Karpas-422 (cell line): ENCODE data around the gene TNFRSF1A. TPM values are rescaled to one million over a fixed set of nuclear protein-coding genes. Genes with fewer than 3 reads are reported as not detected.

Experiments used
- DNase-seq: peaks from one replicate; pipeline ENCODE4 v3.0.0-alpha.2; 2015
- H2AFZ ChIP-seq: fragments of 200-600 bp; sonication (generic); 2 replicates; pipeline ENCODE4 v1.6.1; 2014; ENCODE audit warnings: antibody characterized with exemption, low read length, mixed read lengths
- H3K27ac ChIP-seq: fragments of 200-600 bp; sonication (generic); 2 replicates; pipeline ENCODE4 v1.5.1; 2014; ENCODE audit warnings: mild to moderate bottlenecking, low read length, moderate library complexity
- H3K27me3 ChIP-seq: fragments of 200-600 bp; sonication (generic); 2 replicates; pipeline ENCODE4 v1.6.1; 2014; ENCODE audit warnings: low read length, mixed read lengths
- H3K36me3 ChIP-seq: fragments of 200-600 bp; sonication (generic); 2 replicates; pipeline ENCODE4 v1.6.1; 2014; ENCODE audit warnings: low read length, mixed read lengths; ENCODE audit not compliant: insufficient read depth
- H3K4me1 ChIP-seq: fragments of 200-600 bp; sonication (generic); 2 replicates; pipeline ENCODE4 v1.6.1; 2014; ENCODE audit warnings: mild to moderate bottlenecking, low read length, mixed read lengths
- H3K4me2 ChIP-seq: fragments of 200-600 bp; sonication (generic); 2 replicates; pipeline ENCODE4 v1.6.1; 2014; ENCODE audit warnings: low read length, low read depth, mild to moderate bottlenecking; ENCODE audit not compliant: poor library complexity, severe bottlenecking
- H3K4me3 ChIP-seq: fragments of 200-600 bp; sonication (generic); 2 replicates; pipeline ENCODE4 v1.5.1; 2014; ENCODE audit warnings: mild to moderate bottlenecking, antibody characterized with exemption, low read length, mixed read lengths
- H3K79me2 ChIP-seq: fragments of 200-600 bp; sonication (generic); 2 replicates; pipeline ENCODE4 v1.6.1; 2014; ENCODE audit warnings: mild to moderate bottlenecking, low read length, mixed read lengths
- H3K9ac ChIP-seq: fragments of 200-600 bp; sonication (generic); 2 replicates; pipeline ENCODE4 v1.6.0; 2014; ENCODE audit warnings: low read length
- H3K9me2 ChIP-seq: fragments of 200-600 bp; sonication (generic), shearing (Covaris generic); replicated peaks from 2 replicates; pipeline ENCODE4 v1.6.0; 2014; ENCODE audit warnings: mild to moderate bottlenecking, low read length, moderate library complexity; ENCODE audit not compliant: insufficient read depth
- H3K9me3 ChIP-seq: fragments of 300-700, 200-600 bp; sonication (generic); 2 replicates; pipeline ENCODE4 v1.6.1; 2014; ENCODE audit warnings: low read length, mixed read lengths
- H4K20me1 ChIP-seq: fragments of 200-600 bp; sonication (generic); 2 replicates; pipeline ENCODE4 v1.6.1; 2014; ENCODE audit warnings: mild to moderate bottlenecking, antibody characterized with exemption, low read length, low read depth; ENCODE audit not compliant: insufficient read depth
- total RNA-seq: library from RNA; depleted of rRNA; stranded (reverse); fragments of >200 nt; shearing (Covaris generic); gene quantifications from 2 replicates; pipeline ENCODE4 v1.2.3, GENCODE V29; 2014; ENCODE audit warnings: low replicate concordance

TNFRSF1A gene
- total RNA-seq, 1 experiment from 2014 or later, result not detected

- Histone ChIP-seq H3K27me3 (no peaks in the 10 kb centered on the region), H3K9me2 (no peaks in the 10 kb centered on the region), H2AFZ (no peak overlapping the region), H3K9ac (no peak overlapping the region), H3K27ac (no peak overlapping the region), H3K79me2 (no peaks in the 10 kb centered on the region), H3K4me1 (peaks cover 6% of the 10 kb centered on the region), H4K20me1 (no peaks in the 10 kb centered on the region), H3K4me2 (no peak overlapping the region), H3K4me3 (no peak overlapping the region), H3K36me3 (no peaks in the 10 kb centered on the region), H3K9me3 (no peaks in the 10 kb centered on the region)
- no peak for DNase-seq
Observed at GRCh38 chr12:6363010-6363329, 21.1 kb upstream of the TNFRSF1A start.

- H3K4me2 ChIP-seq, result no peak overlapping the region
Observed at GRCh38 chr12:6362403-6362802, 20.5 kb upstream of the TNFRSF1A start.

GRCh38 chr12:6361834-6362233 lies 20.0 kb upstream of the TNFRSF1A start:
- Histone ChIP-seq H3K4me3 (no peak overlapping the region), H4K20me1 (no peaks in the 10 kb centered on the region), H3K27ac (no peak overlapping the region), H3K79me2 (no peaks in the 10 kb centered on the region), H2AFZ (no peak overlapping the region), H3K36me3 (no peaks in the 10 kb centered on the region), H3K9ac (no peak overlapping the region), H3K9me2 (no peaks in the 10 kb centered on the region), H3K27me3 (no peaks in the 10 kb centered on the region), H3K4me2 (no peak overlapping the region), H3K9me3 (no peaks in the 10 kb centered on the region), H3K4me1 (peaks cover 3% of the 10 kb centered on the region; the same call in 1 of the 2 replicates)
- DNase-seq, result no peak

More at GRCh38 chr12:6362403-6362802, 20.5 kb upstream of the TNFRSF1A start:
- H3K4me3 ChIP-seq, result no peak overlapping the region
- no peak for DNase-seq
- H3K36me3 ChIP-seq, result no peaks in the 10 kb centered on the region
- peaks cover 3% of the 10 kb centered on the region; the same call in 1 of the 2 replicates for H3K4me1 ChIP-seq
- no peaks in the 10 kb centered on the region for H4K20me1 ChIP-seq
- no peak overlapping the region for H3K27ac ChIP-seq
- no peak overlapping the region for H2AFZ ChIP-seq
- no peaks in the 10 kb centered on the region for H3K27me3 ChIP-seq
- H3K79me2 ChIP-seq, result no peaks in the 10 kb centered on the region
- no peaks in the 10 kb centered on the region for H3K9me2 ChIP-seq
- no peaks in the 10 kb centered on the region for H3K9me3 ChIP-seq
- no peak overlapping the region for H3K9ac ChIP-seq

- no peaks in the 10 kb centered on the region for H4K20me1 ChIP-seq
- no peak overlapping the region for H2AFZ ChIP-seq
- H3K27ac ChIP-seq, result no peak overlapping the region
- no peaks in the 10 kb centered on the region for H3K79me2 ChIP-seq
- H3K9me3 ChIP-seq, result no peaks in the 10 kb centered on the region
- peaks cover 3% of the 10 kb centered on the region; the same call in 1 of the 2 replicates for H3K4me1 ChIP-seq
- no peak overlapping the region for H3K4me2 ChIP-seq
- no peak overlapping the region for H3K4me3 ChIP-seq
- H3K36me3 ChIP-seq, result no peaks in the 10 kb centered on the region
- no peak for DNase-seq
- no peaks in the 10 kb centered on the region for H3K9me2 ChIP-seq
- no peak overlapping the region for H3K9ac ChIP-seq
- no peaks in the 10 kb centered on the region for H3K27me3 ChIP-seq
Observed at GRCh38 chr12:6360578-6361490, 19.0 kb upstream of the TNFRSF1A start.

GRCh38 chr12:6360080-6360571 lies 18.2 kb upstream of the TNFRSF1A start:
- Histone ChIP-seq H3K9me2 (no peaks in the 10 kb centered on the region), H3K27me3 (no peaks in the 10 kb centered on the region), H4K20me1 (no peaks in the 10 kb centered on the region), H3K79me2 (no peaks in the 10 kb centered on the region), H3K27ac (no peak overlapping the region), H3K36me3 (no peaks in the 10 kb centered on the region), H3K4me2 (no peak overlapping the region), H3K4me1 (peaks cover 3% of the 10 kb centered on the region; the same call in 1 of the 2 replicates), H3K4me3 (no peak overlapping the region), H2AFZ (no peak overlapping the region), H3K9ac (no peak overlapping the region), H3K9me3 (no peaks in the 10 kb centered on the region)
- no peak for DNase-seq

GRCh38 chr12:6358881-6359280 lies 17.0 kb upstream of the TNFRSF1A start:
- no peak overlapping the region for H3K4me2 ChIP-seq
- H3K36me3 ChIP-seq, result no peaks in the 10 kb centered on the region
- H3K79me2 ChIP-seq, result no peaks in the 10 kb centered on the region
- H3K9me2 ChIP-seq, result no peaks in the 10 kb centered on the region
- no peak for DNase-seq
- no peak overlapping the region for H3K27ac ChIP-seq
- no peaks in the 10 kb centered on the region for H3K9me3 ChIP-seq
- no peak overlapping the region for H3K4me3 ChIP-seq
- no peaks in the 10 kb centered on the region for H3K27me3 ChIP-seq
- no peaks in the 10 kb centered on the region for H4K20me1 ChIP-seq
- peaks cover 3% of the 10 kb centered on the region; the same call in 1 of the 2 replicates for H3K4me1 ChIP-seq
- H3K9ac ChIP-seq, result no peak overlapping the region
- H2AFZ ChIP-seq, result no peak overlapping the region

- no peaks in the 10 kb centered on the region for H4K20me1 ChIP-seq
- no peak for DNase-seq
- no peak overlapping the region for H3K9ac ChIP-seq
- H3K27ac ChIP-seq, result no peak overlapping the region
- H3K4me1 ChIP-seq, result peaks cover 3% of the 10 kb centered on the region; the same call in 1 of the 2 replicates
- no peaks in the 10 kb centered on the region for H3K79me2 ChIP-seq
- no peak overlapping the region for H2AFZ ChIP-seq
- no peaks in the 10 kb centered on the region for H3K9me3 ChIP-seq
- H3K4me3 ChIP-seq, result no peak overlapping the region
- H3K36me3 ChIP-seq, result no peaks in the 10 kb centered on the region
- H3K4me2 ChIP-seq, result no peak overlapping the region
- no peaks in the 10 kb centered on the region for H3K9me2 ChIP-seq
- no peaks in the 10 kb centered on the region for H3K27me3 ChIP-seq
Observed at GRCh38 chr12:6356374-6356820, 14.5 kb upstream of the TNFRSF1A start.

GRCh38 chr12:6355491-6356373 lies 13.9 kb upstream of the TNFRSF1A start:
- no peak overlapping the region for H2AFZ ChIP-seq
- no peak overlapping the region for H3K4me2 ChIP-seq
- no peak overlapping the region for H3K4me3 ChIP-seq
- H3K36me3 ChIP-seq, result no peaks in the 10 kb centered on the region
- no peaks in the 10 kb centered on the region for H3K79me2 ChIP-seq
- DNase-seq, result no peak
- no peaks in the 10 kb centered on the region for H3K9me3 ChIP-seq
- H3K9me2 ChIP-seq, result no peaks in the 10 kb centered on the region
- H3K4me1 ChIP-seq, result peaks cover 3% of the 10 kb centered on the region; the same call in 1 of the 2 replicates
- no peaks in the 10 kb centered on the region for H3K27me3 ChIP-seq
- no peak overlapping the region for H3K9ac ChIP-seq
- H4K20me1 ChIP-seq, result no peaks in the 10 kb centered on the region
- no peak overlapping the region for H3K27ac ChIP-seq
